Bronchial epithelial cell (primary cell): ENCODE measurements around the gene DTNB. TPM values are rescaled to one million over a fixed set of nuclear protein-coding genes. Genes with fewer than 3 reads are reported as not detected.
A peak's percentile ranks its signal among the peaks of the same experiment; 100 is the strongest.

ENCODE experiments used
- DNase-seq: peaks from one replicate; pipeline ENCODE4 v3.0.0-alpha.2; 2010; ENCODE audit warnings: low read depth
- FAIRE-seq: peaks from 2 replicates; lab custom pipeline; 2011; peaks lifted over from hg19 to GRCh38; lab: Jason Lieb, UNC
- H3K27me3 ChIP-seq: 2 replicates; pipeline ENCODE4 v1.5.1; 2011; ENCODE audit warnings: low read length; ENCODE audit not compliant: control insufficient read depth, insufficient read depth
- H3K36me3 ChIP-seq: 2 replicates; pipeline ENCODE4 v1.5.1; 2011; ENCODE audit warnings: low read length; ENCODE audit not compliant: control insufficient read depth, insufficient read depth
- H3K4me3 ChIP-seq: 2 replicates; pipeline ENCODE4 v1.5.1; 2011; ENCODE audit warnings: mild to moderate bottlenecking, low read depth, low read length, control low read depth
- CTCF ChIP-seq: IDR thresholded peaks from 2 replicates; pipeline ENCODE4 v1.5.1; 2011; ENCODE audit warnings: mild to moderate bottlenecking, moderate library complexity, low read length, control low read depth, inconsistent platforms; ENCODE audit not compliant: insufficient read depth, severe bottlenecking
- total RNA-seq: library from RNA; depleted of rRNA; stranded (reverse); fragments of >200 nt; gene quantifications from 2 replicates; pipeline ENCODE4 v1.2.1, GENCODE V29; 2014

DTNB gene
- total RNA-seq, 1 donor from 2014 or later, result 8.4 TPM

DNA sequence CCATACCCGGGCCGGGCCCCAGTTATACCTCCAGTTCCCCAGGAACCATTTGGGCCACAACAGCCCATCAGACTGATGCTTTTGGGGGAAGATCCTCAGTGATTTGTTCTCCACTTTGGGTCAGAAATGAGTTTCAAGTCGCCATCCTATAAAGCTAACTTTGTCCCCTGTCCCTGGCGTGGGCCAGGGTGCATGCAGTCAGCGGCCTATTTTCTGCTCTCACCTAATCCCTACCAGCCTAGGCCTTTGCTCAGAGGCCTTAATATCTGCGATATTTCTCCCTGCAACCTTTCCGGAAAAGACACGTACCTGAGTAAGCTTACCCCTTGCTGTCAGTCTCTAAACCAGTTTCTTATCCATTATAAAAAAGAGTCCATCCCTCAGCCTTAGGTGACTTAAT lies 338.9 kb downstream of the DTNB start:
- DNase-seq (no peak), FAIRE-seq (no peak)
- no peak for TF ChIP-seq CTCF
- Histone ChIP-seq H3K36me3 (no peaks in the 10 kb centered on the region), H3K27me3 (no peaks in the 10 kb centered on the region), H3K4me3 (no peak overlapping the region)

- H3K4me3 ChIP-seq, result no peak overlapping the region
- no peaks in the 10 kb centered on the region for H3K36me3 ChIP-seq
- TF ChIP-seq CTCF, result no peak
- FAIRE-seq (no peak), DNase-seq (no peak)
- no peaks in the 10 kb centered on the region for H3K27me3 ChIP-seq
Observed at GRCh38 chr2:25333981-25334380, 339.4 kb downstream of the DTNB start.

GRCh38 chr2:25332571-25332970 lies 340.8 kb downstream of the DTNB start:
- no peak for FAIRE-seq
- no peak overlapping the region for H3K4me3 ChIP-seq
- DNase-seq, result no peak
- TF ChIP-seq CTCF, result no peak
- no peaks in the 10 kb centered on the region for H3K27me3 ChIP-seq
- no peaks in the 10 kb centered on the region for H3K36me3 ChIP-seq

GRCh38 chr2:25331686-25332365 lies 341.6 kb downstream of the DTNB start:
- no peak for TF ChIP-seq CTCF
- DNase-seq (peak; percentile 26), FAIRE-seq (no peak)
- Histone ChIP-seq H3K36me3 (peaks cover 1% of the 10 kb centered on the region), H3K4me3 (no peak overlapping the region), H3K27me3 (no peaks in the 10 kb centered on the region)

DNA sequence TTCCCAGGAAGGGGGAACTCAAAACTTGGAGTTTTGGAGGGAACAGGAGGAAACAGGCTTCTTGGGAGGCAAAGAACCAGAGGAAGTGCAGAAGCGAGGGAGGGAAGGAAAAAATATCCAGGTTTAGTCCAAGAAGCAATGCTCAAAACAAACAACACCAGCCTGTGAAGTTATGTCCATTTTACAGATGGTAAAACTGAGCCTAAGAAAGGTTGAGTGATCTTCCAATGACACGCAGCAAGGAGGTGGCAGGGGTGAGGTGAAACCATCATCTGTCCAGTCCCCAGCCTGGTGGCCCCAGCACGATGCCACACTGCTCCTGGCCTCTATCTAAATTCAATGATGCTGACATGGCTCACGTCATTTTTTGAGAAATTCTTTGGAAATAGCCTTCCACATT lies 342.4 kb downstream of the DTNB start:
- TF ChIP-seq CTCF, result no peak
- no peak for FAIRE-seq

DNA sequence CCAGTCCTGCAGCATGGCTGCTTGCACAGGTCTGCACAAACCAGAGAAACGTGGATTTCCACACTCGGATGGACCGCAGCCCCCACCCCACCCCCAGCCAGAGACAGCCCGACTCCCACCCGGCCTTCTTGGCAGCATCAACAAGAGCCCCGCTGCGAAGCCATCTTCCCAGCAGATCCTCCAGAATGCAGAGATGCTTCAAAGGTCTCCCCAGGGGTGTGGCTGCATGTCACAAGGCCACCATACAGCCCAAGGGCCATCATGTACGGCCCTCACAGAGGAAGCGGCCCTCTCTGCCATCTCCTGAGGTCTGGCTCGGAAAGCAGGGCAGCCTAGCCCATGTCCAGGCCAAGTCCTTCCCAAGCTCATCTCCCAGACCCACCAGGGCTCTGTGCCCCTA lies 343.1 kb downstream of the DTNB start:
- FAIRE-seq (no peak), DNase-seq (no peak)
- Histone ChIP-seq H3K4me3 (no peak overlapping the region), H3K36me3 (peaks cover 1% of the 10 kb centered on the region), H3K27me3 (no peaks in the 10 kb centered on the region)
- no peak for TF ChIP-seq CTCF

More for the DNA sequence above, 342.4 kb downstream of the DTNB start:
- H3K4me3 ChIP-seq, result no peak overlapping the region
- H3K27me3 ChIP-seq, result no peaks in the 10 kb centered on the region
- H3K36me3 ChIP-seq, result peaks cover 1% of the 10 kb centered on the region
- DNase-seq, result no peak
